Fibroblast of the aortic adventitia (primary cell): ENCODE data around the gene UVSSA. TPM values are rescaled to one million over a fixed set of nuclear protein-coding genes. Genes with fewer than 3 reads are reported as not detected.

ENCODE experiments used
- DNase-seq: peaks from one replicate; pipeline ENCODE4 v3.0.0-alpha.2; 2010; ENCODE audit warnings: low read depth
- H3K4me3 ChIP-seq: 2 replicates; pipeline ENCODE4 v1.5.1; 2011; ENCODE audit warnings: low read depth, mild to moderate bottlenecking, control low read depth, low read length, moderate library complexity
- CTCF ChIP-seq: IDR thresholded peaks from 2 replicates; pipeline ENCODE4 v1.5.1; 2011; ENCODE audit warnings: mild to moderate bottlenecking, low read length, control low read depth, inconsistent platforms; ENCODE audit not compliant: insufficient read depth
- total RNA-seq: library from RNA; depleted of rRNA; stranded (reverse); fragments of >200 nt; gene quantifications from 2 replicates; pipeline ENCODE4 v1.2.3, GENCODE V29; 2012; ENCODE audit warnings: low replicate concordance

Gene UVSSA
- total RNA-seq, 1 donor, result 8.7 TPM

GRCh38 chr4:1396806-1397455 is 49.9 kb downstream of the UVSSA start:
- no peak for DNase-seq
- no peak for TF ChIP-seq CTCF
- no peak overlapping the region for H3K4me3 ChIP-seq

DNA sequence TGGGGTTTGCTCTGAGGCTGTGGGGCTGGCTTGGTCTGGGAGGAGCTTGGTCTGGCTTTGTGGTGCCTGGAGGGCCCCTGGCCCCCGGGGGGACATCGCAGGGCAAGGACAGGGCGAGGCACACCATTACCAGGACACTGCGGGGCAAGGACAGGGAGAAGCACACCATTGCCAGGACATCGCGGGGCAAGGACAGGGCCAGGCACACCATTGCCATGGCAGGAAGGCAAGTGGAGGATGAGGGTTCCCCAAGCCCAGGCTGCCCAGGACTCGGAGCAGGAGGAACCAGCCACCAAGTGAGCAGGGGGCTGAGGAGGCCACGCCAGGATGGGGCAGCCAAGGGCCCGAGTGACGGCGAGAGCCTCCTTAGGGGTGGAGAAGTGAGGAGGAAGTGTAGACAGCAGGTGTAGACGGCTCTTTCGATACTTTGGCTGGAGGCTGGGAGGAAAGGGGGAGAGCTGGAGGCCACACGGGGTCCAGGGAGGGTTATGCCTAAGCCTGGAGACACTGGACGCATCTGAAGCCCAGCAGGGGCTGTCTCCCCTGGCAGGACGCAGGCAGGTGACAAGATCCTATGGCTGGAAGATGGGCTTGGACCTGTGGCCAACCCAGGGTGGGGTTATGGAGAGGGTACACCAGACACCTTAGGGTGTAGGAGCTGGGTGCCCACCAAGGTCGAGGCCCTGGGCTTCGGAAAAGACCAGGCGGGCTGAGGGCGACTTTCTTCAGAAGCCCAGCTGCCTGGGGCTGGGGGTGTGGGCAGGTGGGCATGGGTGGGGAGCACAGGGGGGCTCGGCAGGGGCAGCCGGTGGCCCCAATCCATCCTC is 51.9 kb downstream of the UVSSA start:
- no peak for TF ChIP-seq CTCF
- no peak overlapping the region for H3K4me3 ChIP-seq
- no peak for DNase-seq

DNA sequence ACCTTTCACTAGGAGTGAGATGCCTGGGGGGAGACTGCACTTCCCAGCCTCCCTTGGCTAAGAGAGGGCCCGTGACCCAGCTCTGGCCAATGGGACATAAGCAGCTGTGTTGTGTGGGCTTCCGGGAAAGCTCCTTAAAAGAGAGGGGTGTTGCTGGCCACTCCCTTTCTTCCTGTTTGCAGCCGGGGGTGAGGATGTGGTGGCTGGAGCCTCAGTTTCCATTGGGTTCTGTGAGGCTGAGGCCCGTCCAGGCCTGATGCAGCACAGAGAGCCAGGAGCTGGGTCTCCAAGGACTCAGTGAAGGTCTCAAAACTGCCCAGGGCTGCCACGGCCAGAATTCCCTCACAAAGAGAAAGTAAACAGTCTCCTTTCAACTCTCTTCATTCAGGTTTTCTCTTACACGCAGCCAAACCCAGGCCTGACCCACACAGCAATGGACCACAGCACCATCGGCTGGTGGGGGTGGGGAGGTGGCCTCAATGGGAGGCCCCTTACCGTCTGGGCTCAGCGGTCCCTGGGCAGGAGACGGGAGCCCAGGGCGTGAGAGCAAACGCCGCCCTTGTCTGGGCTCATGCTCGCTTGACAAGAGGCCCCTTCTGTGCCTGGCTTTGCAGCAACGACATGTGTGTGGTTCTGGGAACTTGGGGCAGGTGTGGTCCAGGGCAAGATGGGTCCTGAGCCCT is 52.6 kb downstream of the UVSSA start:
- no peak for TF ChIP-seq CTCF
- no peak for DNase-seq
- H3K4me3 ChIP-seq, result no peak overlapping the region

GRCh38 chr4:1400191-1400805 is 53.3 kb downstream of the UVSSA start:
- no peak for DNase-seq
- no peak for TF ChIP-seq CTCF
- H3K4me3 ChIP-seq, result no peak overlapping the region

- no peak for TF ChIP-seq CTCF
- no peak for DNase-seq
- H3K4me3 ChIP-seq, result no peak overlapping the region
Observed at GRCh38 chr4:1400831-1401408, 53.9 kb downstream of the UVSSA start.

- H3K4me3 ChIP-seq, result no peak overlapping the region
- DNase-seq, result no peak
- TF ChIP-seq CTCF, result no peak
Observed at GRCh38 chr4:1401409-1402020, 54.5 kb downstream of the UVSSA start.
